Uterus (tissue), 2 donors: Measurements from ENCODE around the gene PTGFRN.

ENCODE experiments used
- POLR2A ChIP-seq, 2 donors: fragments of 450-650 bp; IDR thresholded peaks; one replicate each; pipeline ENCODE4 v1.6.1; 2016; ENCODE audit warnings: antibody characterized with exemption in 2 of 2, mild to moderate bottlenecking in 1 of 2, moderate library complexity in 1 of 2
- TF ChIP-seq, protein P1 (sequence below), 4 experiments: fragments of 200-600 bp in 2 of 4; fragments of 450-650 bp in 2 of 4; sonication (generic) in 2 of 4; IDR thresholded peaks; one replicate each; pipeline ENCODE4 v1.5.1; 2016 to 2019; ENCODE audit warnings: antibody characterized with exemption in 4 of 4, mild to moderate bottlenecking in 2 of 4, moderate library complexity in 1 of 4

DNA sequence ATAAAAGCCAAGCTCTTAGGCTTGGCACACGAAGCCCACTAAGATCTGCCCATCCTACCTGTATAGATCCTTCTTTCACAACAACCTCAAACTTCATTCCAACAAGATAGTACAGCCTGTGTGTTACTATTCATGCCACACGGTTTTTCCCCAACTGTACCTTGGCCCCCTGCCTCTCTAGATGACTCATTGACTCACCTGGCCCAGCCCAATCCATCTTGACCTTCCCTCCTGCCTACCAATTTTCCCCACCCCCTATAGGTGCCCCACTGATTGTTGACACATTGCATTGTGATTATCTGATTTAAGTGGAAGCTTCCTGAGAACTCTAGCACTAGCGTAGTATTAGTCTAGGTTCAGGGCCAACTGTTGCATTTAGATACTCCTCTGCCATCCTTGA lies 89.9 kb downstream of the PTGFRN start:
- TF ChIP-seq, protein P1, sequence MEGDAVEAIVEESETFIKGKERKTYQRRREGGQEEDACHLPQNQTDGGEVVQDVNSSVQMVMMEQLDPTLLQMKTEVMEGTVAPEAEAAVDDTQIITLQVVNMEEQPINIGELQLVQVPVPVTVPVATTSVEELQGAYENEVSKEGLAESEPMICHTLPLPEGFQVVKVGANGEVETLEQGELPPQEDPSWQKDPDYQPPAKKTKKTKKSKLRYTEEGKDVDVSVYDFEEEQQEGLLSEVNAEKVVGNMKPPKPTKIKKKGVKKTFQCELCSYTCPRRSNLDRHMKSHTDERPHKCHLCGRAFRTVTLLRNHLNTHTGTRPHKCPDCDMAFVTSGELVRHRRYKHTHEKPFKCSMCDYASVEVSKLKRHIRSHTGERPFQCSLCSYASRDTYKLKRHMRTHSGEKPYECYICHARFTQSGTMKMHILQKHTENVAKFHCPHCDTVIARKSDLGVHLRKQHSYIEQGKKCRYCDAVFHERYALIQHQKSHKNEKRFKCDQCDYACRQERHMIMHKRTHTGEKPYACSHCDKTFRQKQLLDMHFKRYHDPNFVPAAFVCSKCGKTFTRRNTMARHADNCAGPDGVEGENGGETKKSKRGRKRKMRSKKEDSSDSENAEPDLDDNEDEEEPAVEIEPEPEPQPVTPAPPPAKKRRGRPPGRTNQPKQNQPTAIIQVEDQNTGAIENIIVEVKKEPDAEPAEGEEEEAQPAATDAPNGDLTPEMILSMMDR (IDR thresholded peaks at IDR 0.05), result no peak
- TF ChIP-seq POLR2A (IDR thresholded peaks at IDR 0.05), result no peak
